Karpas-422 (cell line): ENCODE data around the gene TCP11. TPM values are rescaled to one million over a fixed set of nuclear protein-coding genes. Genes with fewer than 3 reads are reported as not detected.

Experiments
- DNase-seq: peaks from one replicate; pipeline ENCODE4 v3.0.0-alpha.2; 2015
- H2AFZ ChIP-seq: fragments of 200-600 bp; sonication (generic); 2 replicates; pipeline ENCODE4 v1.6.1; 2014; ENCODE audit warnings: antibody characterized with exemption, low read length, mixed read lengths
- H3K27ac ChIP-seq: fragments of 200-600 bp; sonication (generic); 2 replicates; pipeline ENCODE4 v1.5.1; 2014; ENCODE audit warnings: mild to moderate bottlenecking, low read length, moderate library complexity
- H3K27me3 ChIP-seq: fragments of 200-600 bp; sonication (generic); 2 replicates; pipeline ENCODE4 v1.6.1; 2014; ENCODE audit warnings: low read length, mixed read lengths
- H3K36me3 ChIP-seq: fragments of 200-600 bp; sonication (generic); 2 replicates; pipeline ENCODE4 v1.6.1; 2014; ENCODE audit warnings: low read length, mixed read lengths; ENCODE audit not compliant: insufficient read depth
- H3K4me1 ChIP-seq: fragments of 200-600 bp; sonication (generic); 2 replicates; pipeline ENCODE4 v1.6.1; 2014; ENCODE audit warnings: mild to moderate bottlenecking, low read length, mixed read lengths
- H3K4me2 ChIP-seq: fragments of 200-600 bp; sonication (generic); 2 replicates; pipeline ENCODE4 v1.6.1; 2014; ENCODE audit warnings: low read length, low read depth, mild to moderate bottlenecking; ENCODE audit not compliant: poor library complexity, severe bottlenecking
- H3K4me3 ChIP-seq: fragments of 200-600 bp; sonication (generic); 2 replicates; pipeline ENCODE4 v1.5.1; 2014; ENCODE audit warnings: mild to moderate bottlenecking, antibody characterized with exemption, low read length, mixed read lengths
- H3K79me2 ChIP-seq: fragments of 200-600 bp; sonication (generic); 2 replicates; pipeline ENCODE4 v1.6.1; 2014; ENCODE audit warnings: mild to moderate bottlenecking, low read length, mixed read lengths
- H3K9ac ChIP-seq: fragments of 200-600 bp; sonication (generic); 2 replicates; pipeline ENCODE4 v1.6.0; 2014; ENCODE audit warnings: low read length
- H3K9me2 ChIP-seq: fragments of 200-600 bp; sonication (generic), shearing (Covaris generic); replicated peaks from 2 replicates; pipeline ENCODE4 v1.6.0; 2014; ENCODE audit warnings: mild to moderate bottlenecking, low read length, moderate library complexity; ENCODE audit not compliant: insufficient read depth
- H3K9me3 ChIP-seq: fragments of 300-700, 200-600 bp; sonication (generic); 2 replicates; pipeline ENCODE4 v1.6.1; 2014; ENCODE audit warnings: low read length, mixed read lengths
- H4K20me1 ChIP-seq: fragments of 200-600 bp; sonication (generic); 2 replicates; pipeline ENCODE4 v1.6.1; 2014; ENCODE audit warnings: mild to moderate bottlenecking, antibody characterized with exemption, low read length, low read depth; ENCODE audit not compliant: insufficient read depth
- total RNA-seq: library from RNA; depleted of rRNA; stranded (reverse); fragments of >200 nt; shearing (Covaris generic); gene quantifications from 2 replicates; pipeline ENCODE4 v1.2.3, GENCODE V29; 2014; ENCODE audit warnings: low replicate concordance

Gene TCP11
- total RNA-seq, 1 experiment from 2014 or later = not detected

DNA sequence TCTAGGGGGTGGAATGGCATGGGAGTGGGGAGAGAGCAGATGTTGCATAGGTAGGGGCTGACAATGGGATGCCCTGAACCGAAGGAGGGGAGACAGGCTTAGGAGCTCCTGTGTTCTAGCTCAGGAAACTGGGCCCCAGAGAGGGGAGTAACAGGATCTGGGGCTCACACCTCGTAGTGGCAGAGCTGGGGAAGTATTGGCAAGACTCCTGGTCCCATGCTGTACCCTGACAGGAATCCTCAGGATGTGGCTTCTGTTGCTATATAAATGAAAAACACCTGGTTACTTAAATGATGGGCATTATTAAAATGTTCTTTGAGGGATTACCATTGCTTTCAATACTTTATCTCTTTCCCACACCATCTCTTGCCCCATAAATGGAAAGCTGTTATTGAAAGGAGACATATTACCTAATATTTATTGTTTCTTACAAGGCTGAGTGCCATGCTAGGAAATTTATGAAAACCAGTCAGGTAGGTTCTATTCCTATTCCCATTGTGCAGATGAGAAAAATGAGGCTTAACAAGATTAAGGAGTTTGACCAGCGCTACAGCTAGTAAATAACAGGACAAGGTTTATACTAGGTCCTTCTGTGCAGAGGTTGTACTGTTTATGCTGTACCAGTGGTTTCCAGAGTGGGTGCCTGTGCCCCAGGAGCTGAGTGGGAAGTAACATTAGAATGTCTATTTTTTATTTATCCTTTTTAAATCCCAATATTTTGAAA lies 35.3 kb upstream of the TCP11 start:
- Histone ChIP-seq H3K79me2 (no peaks in the 10 kb centered on the region), H2AFZ (no peak overlapping the region), H3K27me3 (no peaks in the 10 kb centered on the region), H3K9me2 (no peaks in the 10 kb centered on the region), H4K20me1 (no peaks in the 10 kb centered on the region), H3K4me1 (no peaks in the 10 kb centered on the region), H3K27ac (no peak overlapping the region), H3K4me2 (no peak overlapping the region), H3K9me3 (no peaks in the 10 kb centered on the region), H3K4me3 (no peak overlapping the region), H3K9ac (no peak overlapping the region), H3K36me3 (no peaks in the 10 kb centered on the region)
- no peak for DNase-seq

DNA sequence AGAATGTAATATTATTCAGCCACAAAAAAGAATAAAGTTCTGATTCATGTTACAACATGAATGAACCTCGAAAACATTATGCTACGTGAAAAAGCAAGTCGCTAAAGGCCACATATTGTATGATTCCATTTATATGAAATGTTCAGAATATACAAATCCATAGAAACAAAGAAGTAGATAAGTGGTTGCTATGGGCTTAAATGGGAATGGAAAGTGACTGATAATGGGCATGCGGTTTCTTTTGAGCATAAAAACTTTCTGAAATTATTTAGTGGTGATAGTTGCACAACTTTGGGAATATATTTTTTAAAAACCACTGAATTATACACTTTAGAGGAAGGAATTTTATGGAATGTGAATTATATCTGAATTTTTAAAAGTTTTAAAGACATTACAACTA lies 33.4 kb upstream of the TCP11 start:
- H3K79me2 ChIP-seq = no peaks in the 10 kb centered on the region
- no peak overlapping the region for H3K27ac ChIP-seq
- no peaks in the 10 kb centered on the region for H3K9me2 ChIP-seq
- H3K36me3 ChIP-seq = no peaks in the 10 kb centered on the region
- H4K20me1 ChIP-seq = no peaks in the 10 kb centered on the region
- no peaks in the 10 kb centered on the region for H3K9me3 ChIP-seq
- H3K27me3 ChIP-seq = no peaks in the 10 kb centered on the region
- H2AFZ ChIP-seq = no peak overlapping the region
- DNase-seq = no peak
- no peak overlapping the region for H3K4me3 ChIP-seq
- no peaks in the 10 kb centered on the region for H3K4me1 ChIP-seq
- H3K4me2 ChIP-seq = no peak overlapping the region
- no peak overlapping the region for H3K9ac ChIP-seq

DNA sequence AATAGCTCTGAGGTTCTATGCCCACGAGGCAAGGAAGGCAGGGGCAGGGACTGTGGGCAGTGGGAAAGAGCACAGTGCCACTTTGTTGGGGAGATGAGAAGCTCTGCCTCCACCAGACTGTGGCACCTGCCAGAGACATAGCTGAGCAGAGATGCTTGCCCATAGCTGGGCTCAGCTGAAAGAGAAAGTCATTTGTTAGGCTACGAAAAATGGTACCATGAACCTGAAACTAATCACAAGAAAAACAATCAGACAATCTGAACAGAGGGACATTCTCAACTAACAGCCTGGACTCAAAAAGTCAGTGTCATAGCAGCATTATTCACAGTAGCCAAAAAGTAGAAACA lies 32.9 kb upstream of the TCP11 start:
- Histone ChIP-seq H3K27me3 (no peaks in the 10 kb centered on the region), H3K9me2 (no peaks in the 10 kb centered on the region), H3K79me2 (no peaks in the 10 kb centered on the region), H3K4me1 (no peaks in the 10 kb centered on the region), H3K4me3 (no peak overlapping the region), H4K20me1 (no peaks in the 10 kb centered on the region), H3K9me3 (no peaks in the 10 kb centered on the region), H3K9ac (no peak overlapping the region), H3K4me2 (no peak overlapping the region), H3K27ac (no peak overlapping the region), H3K36me3 (no peaks in the 10 kb centered on the region), H2AFZ (no peak overlapping the region)
- DNase-seq = no peak

DNA sequence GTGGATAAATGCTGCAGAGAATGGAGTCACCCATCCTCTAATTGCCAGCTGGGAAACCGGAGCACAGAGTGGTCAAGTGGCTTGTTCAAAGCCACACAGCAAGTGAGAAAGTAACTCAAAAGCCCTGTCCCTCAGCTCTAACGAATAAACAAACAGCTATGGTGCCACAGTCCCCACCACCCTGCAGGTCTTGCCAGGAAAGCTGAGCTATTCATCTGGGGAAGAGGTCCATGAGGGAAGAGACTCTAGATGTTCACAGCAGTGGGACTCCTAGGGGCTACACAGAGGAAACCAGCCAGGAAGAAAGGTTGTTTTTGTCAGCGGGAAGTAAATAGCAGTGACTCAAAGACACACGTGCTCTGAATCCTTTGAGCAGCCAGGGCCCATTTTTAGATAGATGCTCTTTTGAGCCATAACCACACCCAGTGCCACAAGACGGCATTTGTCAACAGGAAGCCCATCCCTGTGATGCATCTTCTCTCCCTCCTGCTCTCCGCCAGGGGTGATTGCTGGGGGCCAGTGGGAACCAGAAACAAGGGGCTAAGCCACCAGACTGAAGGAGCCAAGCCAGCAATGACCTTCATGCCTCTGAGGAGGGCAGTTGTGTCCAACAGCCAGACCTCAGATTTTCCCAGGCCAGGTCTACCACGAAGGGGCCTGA lies 32.4 kb upstream of the TCP11 start:
- no peaks in the 10 kb centered on the region for H3K36me3 ChIP-seq
- no peak overlapping the region for H3K27ac ChIP-seq
- no peak overlapping the region for H3K4me2 ChIP-seq
- no peaks in the 10 kb centered on the region for H3K9me3 ChIP-seq
- H3K4me1 ChIP-seq = no peaks in the 10 kb centered on the region
- H2AFZ ChIP-seq = no peak overlapping the region
- no peaks in the 10 kb centered on the region for H3K79me2 ChIP-seq
- no peak overlapping the region for H3K9ac ChIP-seq
- no peaks in the 10 kb centered on the region for H3K9me2 ChIP-seq
- no peak for DNase-seq
- H4K20me1 ChIP-seq = no peaks in the 10 kb centered on the region
- no peaks in the 10 kb centered on the region for H3K27me3 ChIP-seq
- H3K4me3 ChIP-seq = no peak overlapping the region

DNA sequence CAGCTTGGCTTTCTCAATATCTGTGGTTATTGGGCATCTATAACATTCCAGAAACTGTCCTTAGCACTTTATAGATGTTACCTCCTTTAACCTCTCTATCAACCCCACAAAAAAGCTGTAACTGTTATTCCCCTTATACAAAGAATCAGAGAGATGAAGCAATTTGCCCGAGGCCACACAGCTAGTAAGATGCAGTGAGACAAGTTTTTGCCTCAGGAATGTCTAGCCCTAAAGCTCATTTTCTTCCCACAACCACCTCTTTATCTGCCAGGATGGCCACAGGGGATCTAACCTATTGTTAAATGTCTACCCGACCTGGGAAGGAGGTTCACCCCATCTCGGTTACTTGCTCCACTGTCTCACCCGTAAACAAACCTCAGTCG lies 31.9 kb upstream of the TCP11 start:
- no peaks in the 10 kb centered on the region for H3K4me1 ChIP-seq
- H3K9me2 ChIP-seq = no peaks in the 10 kb centered on the region
- H2AFZ ChIP-seq = no peak overlapping the region
- no peaks in the 10 kb centered on the region for H4K20me1 ChIP-seq
- H3K27ac ChIP-seq = no peak overlapping the region
- no peak overlapping the region for H3K4me3 ChIP-seq
- H3K4me2 ChIP-seq = no peak overlapping the region
- H3K9ac ChIP-seq = no peak overlapping the region
- DNase-seq = no peak
- no peaks in the 10 kb centered on the region for H3K36me3 ChIP-seq
- H3K79me2 ChIP-seq = no peaks in the 10 kb centered on the region
- no peaks in the 10 kb centered on the region for H3K9me3 ChIP-seq
- H3K27me3 ChIP-seq = no peaks in the 10 kb centered on the region

DNA sequence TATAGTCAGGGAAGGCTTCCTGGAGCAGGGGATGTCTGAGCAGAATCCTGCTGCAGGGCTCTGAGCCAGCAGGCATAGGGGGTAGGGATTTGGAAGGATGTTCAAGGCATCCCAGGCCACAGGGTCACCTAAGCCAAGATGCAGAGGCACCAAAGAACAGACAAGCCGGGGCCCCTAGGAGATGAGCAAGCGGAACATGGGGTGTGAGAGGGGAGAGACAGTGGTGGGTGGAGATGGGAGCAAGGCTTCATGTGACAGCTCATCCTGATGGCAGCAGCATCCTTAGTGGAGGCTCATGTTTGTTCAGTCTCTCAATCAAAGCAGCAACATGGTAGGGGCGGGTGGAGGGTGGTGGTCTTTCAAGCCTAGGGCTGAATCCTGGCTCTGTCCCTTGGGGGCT lies 29.8 kb upstream of the TCP11 start:
- Histone ChIP-seq H3K4me3 (no peak overlapping the region), H3K9me3 (no peaks in the 10 kb centered on the region), H3K27ac (no peak overlapping the region)

DNA sequence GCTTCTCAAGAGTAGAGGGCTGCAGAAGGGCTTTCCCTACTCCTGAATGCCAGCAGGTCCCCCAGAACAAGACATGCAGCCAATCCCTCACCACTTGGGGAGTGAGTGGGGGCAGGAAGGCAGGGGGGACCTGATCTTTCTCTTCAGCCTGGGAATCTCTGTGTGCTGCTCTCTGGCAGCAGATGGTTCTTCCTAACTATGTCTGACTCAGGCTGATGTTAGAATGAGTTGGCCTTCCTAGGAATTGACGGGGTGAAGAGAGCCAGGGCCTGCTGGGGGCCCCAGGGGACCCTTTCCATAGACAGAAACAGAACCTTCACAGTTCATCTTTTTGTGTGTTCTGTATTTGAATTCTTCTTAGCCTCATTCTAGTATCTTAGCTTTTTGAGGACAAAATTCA lies 29.0 kb upstream of the TCP11 start:
- Histone ChIP-seq H3K4me3 (no peak overlapping the region), H3K9ac (no peak overlapping the region), H3K4me1 (no peaks in the 10 kb centered on the region), H2AFZ (no peak overlapping the region), H3K79me2 (no peaks in the 10 kb centered on the region), H3K9me2 (no peaks in the 10 kb centered on the region), H3K27me3 (no peaks in the 10 kb centered on the region), H3K9me3 (no peaks in the 10 kb centered on the region), H4K20me1 (no peaks in the 10 kb centered on the region), H3K4me2 (no peak overlapping the region), H3K36me3 (no peaks in the 10 kb centered on the region), H3K27ac (no peak overlapping the region)
- DNase-seq = no peak

More for the DNA sequence above, 29.8 kb upstream of the TCP11 start:
- Histone ChIP-seq H4K20me1 (no peaks in the 10 kb centered on the region), H2AFZ (no peak overlapping the region), H3K4me2 (no peak overlapping the region), H3K27me3 (no peaks in the 10 kb centered on the region), H3K9me2 (no peaks in the 10 kb centered on the region), H3K36me3 (no peaks in the 10 kb centered on the region), H3K79me2 (no peaks in the 10 kb centered on the region), H3K9ac (no peak overlapping the region), H3K4me1 (no peaks in the 10 kb centered on the region)
- no peak for DNase-seq

DNA sequence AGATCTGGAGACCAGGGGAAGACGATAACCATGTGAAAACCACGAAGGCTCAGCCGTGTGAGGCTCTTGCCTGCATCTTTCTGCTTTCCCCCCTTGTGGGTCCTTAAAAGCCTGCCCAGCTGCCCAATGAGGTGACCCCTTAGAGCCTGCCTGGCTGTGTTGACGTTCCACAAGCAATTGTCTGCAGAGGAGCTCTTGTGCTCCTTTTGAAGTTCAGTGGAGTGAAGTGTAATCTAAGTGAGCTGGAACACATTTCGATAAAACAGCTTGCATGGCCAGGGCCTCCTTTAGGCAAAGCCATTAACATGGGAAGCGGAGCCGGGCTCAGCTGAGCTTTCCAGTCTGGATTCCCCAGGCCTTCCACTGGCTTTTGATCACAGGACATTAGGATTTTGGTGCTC lies 27.3 kb upstream of the TCP11 start:
- no peak for DNase-seq
- Histone ChIP-seq H3K79me2 (no peaks in the 10 kb centered on the region), H3K4me3 (no peak overlapping the region), H4K20me1 (no peaks in the 10 kb centered on the region), H3K9ac (no peak overlapping the region), H3K4me1 (no peaks in the 10 kb centered on the region), H2AFZ (no peak overlapping the region), H3K36me3 (no peaks in the 10 kb centered on the region), H3K27me3 (no peaks in the 10 kb centered on the region), H3K27ac (no peak overlapping the region), H3K4me2 (no peak overlapping the region), H3K9me2 (no peaks in the 10 kb centered on the region), H3K9me3 (no peaks in the 10 kb centered on the region)
